HFF-Myc (cell line): Measurements from ENCODE around the gene ATXN2L.
"Not testable (repeated sequence)": the region's sequence is repeated elsewhere in the genome, so short reads cannot be mapped to it uniquely, and the experiment has no call there.

Experiments used
- DNase-seq: peaks from one replicate; pipeline ENCODE4 v3.0.0-alpha.2; 2011; ENCODE audit warnings: low read depth; ENCODE audit errors: extremely low read depth
- H3K4me3 ChIP-seq: replicated peaks from 2 replicates; pipeline ENCODE4 v1.5.1; 2011; ENCODE audit warnings: low read depth, mild to moderate bottlenecking, control low read depth, low read length
- CTCF ChIP-seq: IDR thresholded peaks from 2 replicates; pipeline ENCODE4 v1.5.1; 2012; ENCODE audit warnings: mild to moderate bottlenecking, low read depth, low read length, control low read depth; ENCODE audit errors: missing control alignments

ATXN2L gene

GRCh38 chr16:28865722-28866453 lies 43.1 kb downstream of the ATXN2L start:
- no peak overlapping the region for H3K4me3 ChIP-seq
- TF ChIP-seq CTCF: no peak
- no peak for DNase-seq

- no peak for TF ChIP-seq CTCF
- no peak overlapping the region for H3K4me3 ChIP-seq
- no peak for DNase-seq
Observed at GRCh38 chr16:28866454-28866804, 43.6 kb downstream of the ATXN2L start.

GRCh38 chr16:28867241-28867640 lies 44.4 kb downstream of the ATXN2L start:
- no peak for DNase-seq
- H3K4me3 ChIP-seq: no peak overlapping the region
- no peak for TF ChIP-seq CTCF

GRCh38 chr16:28867646-28868045 lies 44.8 kb downstream of the ATXN2L start:
- not testable (repeated sequence) for DNase-seq

GRCh38 chr16:28869201-28869600 lies 46.4 kb downstream of the ATXN2L start:
- no peak for TF ChIP-seq CTCF
- no peak for DNase-seq
- H3K4me3 ChIP-seq: no peak overlapping the region

More at GRCh38 chr16:28867646-28868045, 44.8 kb downstream of the ATXN2L start:
- not testable (repeated sequence) for H3K4me3 ChIP-seq

GRCh38 chr16:28872952-28873351 lies 50.2 kb downstream of the ATXN2L start:
- H3K4me3 ChIP-seq: no peak overlapping the region
- DNase-seq: no peak
- TF ChIP-seq CTCF: no peak

GRCh38 chr16:28873543-28874201 lies 50.9 kb downstream of the ATXN2L start:
- no peak overlapping the region for H3K4me3 ChIP-seq
- no peak for DNase-seq
- peak; percentile 66 for TF ChIP-seq CTCF
